ENCODE results near the gene EGR1. TPM values are rescaled to one million over a fixed set of nuclear protein-coding genes. Genes with fewer than 3 reads are reported as not detected.
A peak's percentile ranks its signal among the peaks of the same experiment; 100 is the strongest.
"Not testable (repeated sequence)": the region's sequence is repeated elsewhere in the genome, so short reads cannot be mapped to it uniquely, and the experiment has no call there.

The EGR1 gene
- total RNA-seq, 1 experiment from 2014 or later: 1.9 TPM

GRCh38 chr5:138472353-138472752 lies 7.1 kb downstream of the EGR1 start:
- no TSS peak for BruUV-seq (replicated peaks)
- intact Hi-C loops (cut with micrococcal nuclease): no loop called here
- ATAC-seq: no peak
- no peak overlapping the region for H3K27ac ChIP-seq (ENCODE audit: low read length)
- no peak overlapping the region for H3K4me3 ChIP-seq (ENCODE audit: low read length)
- no peak overlapping the region for H3K9ac ChIP-seq (ENCODE audit: low read length)
- no peaks in the 10 kb centered on the region for H3K36me3 ChIP-seq (ENCODE audit: low read depth, low read length)
- H3K9me3 ChIP-seq (ENCODE audit: low read length): no peaks in the 10 kb centered on the region
- H3K9me2 ChIP-seq (replicated peaks; ENCODE audit: low read length): no peaks in the 10 kb centered on the region
- no peaks in the 10 kb centered on the region for H3F3A ChIP-seq (ENCODE audit: low read length, unreplicated experiment)
- H2AFZ ChIP-seq (ENCODE audit: low read length): 0 out of 2 replicates have a peak overlapping the region, but pooled peaks have one; percentile 26
- H3K4me1 ChIP-seq (ENCODE audit: insufficient read depth, low read length): no peaks in the 10 kb centered on the region
- no peak overlapping the region for H3K4me2 ChIP-seq (ENCODE audit: low read length)
- ChIA-PET CTCF (no interaction called here), POLR2A (ENCODE audit: unreplicated experiment) (no interaction called here)
- H4K20me1 ChIP-seq (ENCODE audit: low read length): no peaks in the 10 kb centered on the region
- no peak for TF ChIP-seq EZH2phosphoT487 (IDR thresholded peaks at IDR 0.05; ENCODE audit: borderline replicate concordance, low read length)
- TF ChIP-seq, protein P1, sequence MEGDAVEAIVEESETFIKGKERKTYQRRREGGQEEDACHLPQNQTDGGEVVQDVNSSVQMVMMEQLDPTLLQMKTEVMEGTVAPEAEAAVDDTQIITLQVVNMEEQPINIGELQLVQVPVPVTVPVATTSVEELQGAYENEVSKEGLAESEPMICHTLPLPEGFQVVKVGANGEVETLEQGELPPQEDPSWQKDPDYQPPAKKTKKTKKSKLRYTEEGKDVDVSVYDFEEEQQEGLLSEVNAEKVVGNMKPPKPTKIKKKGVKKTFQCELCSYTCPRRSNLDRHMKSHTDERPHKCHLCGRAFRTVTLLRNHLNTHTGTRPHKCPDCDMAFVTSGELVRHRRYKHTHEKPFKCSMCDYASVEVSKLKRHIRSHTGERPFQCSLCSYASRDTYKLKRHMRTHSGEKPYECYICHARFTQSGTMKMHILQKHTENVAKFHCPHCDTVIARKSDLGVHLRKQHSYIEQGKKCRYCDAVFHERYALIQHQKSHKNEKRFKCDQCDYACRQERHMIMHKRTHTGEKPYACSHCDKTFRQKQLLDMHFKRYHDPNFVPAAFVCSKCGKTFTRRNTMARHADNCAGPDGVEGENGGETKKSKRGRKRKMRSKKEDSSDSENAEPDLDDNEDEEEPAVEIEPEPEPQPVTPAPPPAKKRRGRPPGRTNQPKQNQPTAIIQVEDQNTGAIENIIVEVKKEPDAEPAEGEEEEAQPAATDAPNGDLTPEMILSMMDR (conservative IDR thresholded peaks at IDR 0.05; ENCODE audit: low read depth, low read length): no peak
- TF ChIP-seq EZH2 (IDR thresholded peaks at IDR 0.05; ENCODE audit: low read length, unreplicated experiment): no peak
- H3K27me3 ChIP-seq (ENCODE audit: low read length): no peaks in the 10 kb centered on the region
- no peak for DNase-seq
- H3K79me2 ChIP-seq (ENCODE audit: low read length): no peaks in the 10 kb centered on the region

DNA sequence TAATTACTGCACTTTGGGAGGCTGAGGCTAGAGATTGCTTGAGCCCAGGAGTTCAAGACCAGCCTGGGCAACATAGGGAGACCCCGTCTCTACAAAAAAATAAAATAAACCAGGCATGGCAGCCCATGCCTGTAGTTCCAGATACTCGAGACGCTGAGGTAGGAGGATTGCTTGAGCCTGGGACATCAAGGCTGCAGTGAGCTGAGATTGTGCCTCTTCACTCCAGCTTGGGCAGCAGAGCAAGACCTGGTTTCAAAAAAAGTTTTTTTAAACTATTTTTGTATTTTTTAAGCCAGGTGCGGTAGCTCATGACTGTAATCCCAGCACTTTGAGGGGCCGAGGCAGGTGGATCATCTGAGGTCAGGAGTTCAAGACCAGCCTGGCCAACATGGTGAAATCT lies 7.9 kb downstream of the EGR1 start:
- H3K27me3 ChIP-seq (ENCODE audit: low read length); H3K27ac ChIP-seq (ENCODE audit: low read length); POLR2A ChIA-PET (ENCODE audit: unreplicated experiment); ATAC-seq; BruUV-seq (replicated peaks); H2AFZ ChIP-seq (ENCODE audit: low read length); H3K4me3 ChIP-seq (ENCODE audit: low read length); H3F3A ChIP-seq (ENCODE audit: low read length, unreplicated experiment); H3K9me3 ChIP-seq (ENCODE audit: low read length); intact Hi-C loops (cut with micrococcal nuclease); DNase-seq; H3K9me2 ChIP-seq (replicated peaks; ENCODE audit: low read length); H3K9ac ChIP-seq (ENCODE audit: low read length); H3K36me3 ChIP-seq (ENCODE audit: low read depth, low read length); H4K20me1 ChIP-seq (ENCODE audit: low read length); H3K4me2 ChIP-seq (ENCODE audit: low read length); H3K4me1 ChIP-seq (ENCODE audit: insufficient read depth, low read length); H3K79me2 ChIP-seq (ENCODE audit: low read length): not testable (repeated sequence)
- CTCF ChIA-PET: interaction anchor here (0.5 kb wide), 1 partner anchor 20 kb away, joined by 8 read pairs; no protein-coding TSS in a partner anchor

DNA sequence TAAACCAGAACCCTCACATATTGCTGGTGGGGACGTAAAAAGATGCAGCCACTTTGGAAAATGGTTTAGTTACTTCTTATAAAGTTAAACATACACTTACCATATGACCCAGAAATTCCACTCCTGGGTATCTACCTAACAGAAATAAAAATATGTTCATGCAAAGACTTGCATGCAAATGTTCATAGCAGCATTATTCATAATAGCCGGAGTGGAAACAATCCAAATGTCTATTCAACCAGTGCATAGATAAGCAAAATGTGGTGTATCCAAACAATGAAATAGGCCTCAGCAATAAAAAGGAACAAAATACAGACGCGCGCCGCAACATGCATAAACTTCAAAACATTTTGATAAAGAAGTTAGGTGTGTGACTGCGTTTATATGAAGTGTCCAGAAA lies 11.6 kb downstream of the EGR1 start:
- POLR2A ChIA-PET (ENCODE audit: unreplicated experiment): no interaction called here
- H3K9ac ChIP-seq (ENCODE audit: low read length): no peak overlapping the region
- H3K79me2 ChIP-seq (ENCODE audit: low read length): no peaks in the 10 kb centered on the region
- no peaks in the 10 kb centered on the region for H3K4me1 ChIP-seq (ENCODE audit: insufficient read depth, low read length)
- BruUV-seq (replicated peaks): no TSS peak
- H3F3A ChIP-seq (ENCODE audit: low read length, unreplicated experiment): no peaks in the 10 kb centered on the region
- H3K4me3 ChIP-seq (ENCODE audit: low read length): no peak overlapping the region
- DNase-seq (no peak), ATAC-seq (no peak)
- H2AFZ ChIP-seq (ENCODE audit: low read length): no peak overlapping the region
- no peaks in the 10 kb centered on the region for H3K36me3 ChIP-seq (ENCODE audit: low read depth, low read length)
- no peaks in the 10 kb centered on the region for H3K27me3 ChIP-seq (ENCODE audit: low read length)
- TF ChIP-seq, protein P1 (conservative IDR thresholded peaks at IDR 0.05; ENCODE audit: low read depth, low read length): no peak
- CTCF ChIA-PET: no interaction called here
- no peak overlapping the region for H3K27ac ChIP-seq (ENCODE audit: low read length)
- H4K20me1 ChIP-seq (ENCODE audit: low read length): no peaks in the 10 kb centered on the region
- no peak overlapping the region for H3K4me2 ChIP-seq (ENCODE audit: low read length)
- intact Hi-C loops (cut with micrococcal nuclease): no loop called here
- H3K9me3 ChIP-seq (ENCODE audit: low read length): no peaks in the 10 kb centered on the region
- H3K9me2 ChIP-seq (replicated peaks; ENCODE audit: low read length): no peaks in the 10 kb centered on the region
